ENCODE results near the gene ISCU.

DNA sequence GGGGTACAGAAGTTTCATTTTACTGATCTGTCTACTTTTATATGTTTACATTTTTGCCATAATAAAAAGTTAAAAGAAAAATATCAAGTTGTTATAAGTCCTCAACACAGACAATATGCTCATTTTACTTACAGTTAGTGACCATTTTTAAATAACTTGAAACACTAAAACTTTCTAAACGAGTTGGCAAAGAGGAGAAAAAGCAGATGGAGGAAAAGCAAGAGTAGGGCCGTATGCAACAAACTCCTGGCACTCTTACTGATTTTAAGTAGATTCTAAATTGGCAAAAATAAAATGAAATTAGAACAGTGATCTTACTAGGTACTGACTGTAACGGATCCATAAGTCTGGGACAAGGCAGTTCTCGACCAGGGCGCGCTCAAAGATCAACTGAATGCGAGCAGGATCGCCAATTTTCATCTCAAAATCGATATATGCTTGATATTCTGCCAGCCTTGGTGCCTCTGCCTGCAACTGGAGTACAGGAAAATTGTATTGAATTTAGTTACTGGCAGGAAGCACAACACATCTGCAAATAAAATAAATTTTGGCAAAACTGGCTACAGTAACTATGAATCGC is 23.7 kb upstream of the ISCU start:
- TF ChIP-seq, protein P1, sequence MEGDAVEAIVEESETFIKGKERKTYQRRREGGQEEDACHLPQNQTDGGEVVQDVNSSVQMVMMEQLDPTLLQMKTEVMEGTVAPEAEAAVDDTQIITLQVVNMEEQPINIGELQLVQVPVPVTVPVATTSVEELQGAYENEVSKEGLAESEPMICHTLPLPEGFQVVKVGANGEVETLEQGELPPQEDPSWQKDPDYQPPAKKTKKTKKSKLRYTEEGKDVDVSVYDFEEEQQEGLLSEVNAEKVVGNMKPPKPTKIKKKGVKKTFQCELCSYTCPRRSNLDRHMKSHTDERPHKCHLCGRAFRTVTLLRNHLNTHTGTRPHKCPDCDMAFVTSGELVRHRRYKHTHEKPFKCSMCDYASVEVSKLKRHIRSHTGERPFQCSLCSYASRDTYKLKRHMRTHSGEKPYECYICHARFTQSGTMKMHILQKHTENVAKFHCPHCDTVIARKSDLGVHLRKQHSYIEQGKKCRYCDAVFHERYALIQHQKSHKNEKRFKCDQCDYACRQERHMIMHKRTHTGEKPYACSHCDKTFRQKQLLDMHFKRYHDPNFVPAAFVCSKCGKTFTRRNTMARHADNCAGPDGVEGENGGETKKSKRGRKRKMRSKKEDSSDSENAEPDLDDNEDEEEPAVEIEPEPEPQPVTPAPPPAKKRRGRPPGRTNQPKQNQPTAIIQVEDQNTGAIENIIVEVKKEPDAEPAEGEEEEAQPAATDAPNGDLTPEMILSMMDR (conservative IDR thresholded peaks at IDR 0.05 in 1 of 2, IDR thresholded peaks at IDR 0.05 in 1 of 2; ENCODE audit: low read depth in 1 of 2, low read length in 2 of 2): no peak
- no peak for TF ChIP-seq EZH2 (IDR thresholded peaks at IDR 0.05; ENCODE audit: low read length, missing control alignments)

All from fibroblast of lung (primary cell).